IPS-20b (cell line): ENCODE measurements around the gene FKBP2.

Experiments used
- H3K27ac ChIP-seq: one replicate; pipeline ENCODE4 v1.5.1; 2013; ENCODE audit warnings: low read length
- H3K27me3 ChIP-seq: 2 replicates; pipeline ENCODE4 v1.6.1; 2013; ENCODE audit warnings: mild to moderate bottlenecking, low read length, inconsistent platforms; ENCODE audit not compliant: insufficient read depth
- H3K36me3 ChIP-seq: 2 replicates; pipeline ENCODE4 v1.6.1; 2013; ENCODE audit warnings: low read depth, mild to moderate bottlenecking, inconsistent platforms, low read length, moderate library complexity; ENCODE audit not compliant: insufficient read depth
- H3K4me1 ChIP-seq: 2 replicates; pipeline ENCODE4 v1.6.1; 2013; ENCODE audit warnings: mild to moderate bottlenecking, control low read depth, inconsistent platforms, low read length, moderate library complexity; ENCODE audit not compliant: insufficient read depth
- H3K4me3 ChIP-seq: 2 replicates; pipeline ENCODE4 v1.5.1; 2013; ENCODE audit warnings: mild to moderate bottlenecking, low read length, inconsistent platforms
- H3K9ac ChIP-seq: 2 replicates; pipeline ENCODE4 v1.6.1; 2013; ENCODE audit warnings: low read depth, mild to moderate bottlenecking, inconsistent platforms, low read length, moderate library complexity
- H3K9me3 ChIP-seq: 2 replicates; pipeline ENCODE4 v1.6.1; 2013; ENCODE audit warnings: mild to moderate bottlenecking, low read depth, low read length, inconsistent platforms; ENCODE audit not compliant: insufficient read depth

The FKBP2 gene

DNA sequence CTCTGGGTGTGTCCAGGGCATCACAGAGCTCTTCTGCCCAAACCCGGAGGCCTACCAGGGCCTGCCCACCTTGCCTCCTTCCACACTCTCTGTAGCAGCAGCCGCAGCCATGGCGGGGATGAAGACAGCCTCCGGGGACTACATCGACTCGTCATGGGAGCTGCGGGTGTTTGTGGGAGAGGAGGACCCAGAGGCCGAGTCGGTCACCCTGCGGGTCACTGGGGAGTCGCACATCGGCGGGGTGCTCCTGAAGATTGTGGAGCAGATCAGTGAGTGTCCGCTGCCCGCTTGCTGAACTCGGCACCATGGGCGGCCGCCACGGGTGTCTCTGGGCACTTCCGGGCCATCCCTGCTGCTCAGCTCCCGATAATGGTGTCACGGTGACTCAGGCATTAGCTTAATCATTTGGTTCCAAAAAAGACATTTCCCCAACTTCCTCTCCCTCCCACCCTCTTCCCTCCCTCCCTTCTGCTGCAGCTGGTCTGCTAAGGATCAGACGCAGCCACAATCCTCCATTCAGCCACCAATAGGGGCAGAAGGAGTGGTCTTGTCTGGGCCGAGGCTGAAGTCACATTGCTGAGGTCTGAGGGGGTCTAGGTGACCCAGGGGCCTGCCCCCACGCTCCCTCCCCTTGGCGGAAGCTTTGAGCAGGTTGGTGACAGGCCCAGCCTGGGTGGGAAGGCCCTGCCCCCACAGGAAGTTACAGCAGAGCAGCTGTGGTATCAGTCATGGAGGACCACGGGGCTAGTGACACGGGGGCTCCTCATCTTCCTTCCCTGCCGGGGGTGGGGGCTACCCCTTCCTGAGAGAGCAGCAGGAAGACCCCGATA, 33.4 kb upstream of the FKBP2 start:
- peaks cover 55% of the 10 kb centered on the region for H3K36me3 ChIP-seq
- H3K4me1 ChIP-seq = no peaks in the 10 kb centered on the region
- no peak overlapping the region for H3K27ac ChIP-seq
- no peak overlapping the region for H3K9ac ChIP-seq
- no peak overlapping the region for H3K4me3 ChIP-seq
- H3K9me3 ChIP-seq = no peaks in the 10 kb centered on the region
- no peaks in the 10 kb centered on the region for H3K27me3 ChIP-seq

DNA sequence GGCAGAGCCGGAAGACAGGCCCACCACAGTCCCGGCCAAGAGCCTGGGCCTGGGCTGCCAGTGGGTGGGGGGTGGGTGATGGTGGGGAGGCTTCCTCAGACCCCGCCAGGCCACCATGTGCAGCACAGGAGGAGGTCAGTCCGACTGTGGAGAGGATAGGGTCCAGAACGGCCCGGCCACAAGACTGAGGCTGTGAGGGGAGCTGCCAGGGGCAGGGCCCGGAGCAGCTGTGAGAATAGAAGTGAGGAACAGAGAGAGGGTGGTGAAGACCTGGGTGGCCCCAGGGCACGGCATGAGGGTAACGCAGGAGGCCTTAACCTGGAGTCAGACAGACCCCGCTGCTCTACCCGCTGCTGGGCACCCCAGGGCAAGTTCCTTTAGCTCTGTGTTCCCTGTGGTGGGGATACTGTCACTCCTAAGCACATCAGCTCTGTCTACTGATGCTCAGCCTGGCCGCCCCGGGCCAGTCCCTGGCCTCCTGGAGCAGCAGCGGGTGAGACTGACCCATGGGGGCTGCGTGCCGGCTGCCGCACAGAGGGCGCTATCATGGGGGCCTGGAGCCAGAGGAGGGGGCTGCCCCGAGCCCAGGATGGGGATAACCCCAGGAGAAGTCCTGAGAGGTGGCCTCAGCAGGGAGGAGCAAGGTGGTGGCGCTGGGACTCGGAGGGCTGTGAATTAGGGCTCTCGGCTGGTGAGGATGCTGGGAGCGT, 32.7 kb upstream of the FKBP2 start:
- Histone ChIP-seq H3K9ac (no peak overlapping the region), H3K27me3 (no peaks in the 10 kb centered on the region), H3K9me3 (no peaks in the 10 kb centered on the region), H3K27ac (no peak overlapping the region), H3K4me1 (no peaks in the 10 kb centered on the region), H3K36me3 (peaks cover 48% of the 10 kb centered on the region), H3K4me3 (no peak overlapping the region)

DNA sequence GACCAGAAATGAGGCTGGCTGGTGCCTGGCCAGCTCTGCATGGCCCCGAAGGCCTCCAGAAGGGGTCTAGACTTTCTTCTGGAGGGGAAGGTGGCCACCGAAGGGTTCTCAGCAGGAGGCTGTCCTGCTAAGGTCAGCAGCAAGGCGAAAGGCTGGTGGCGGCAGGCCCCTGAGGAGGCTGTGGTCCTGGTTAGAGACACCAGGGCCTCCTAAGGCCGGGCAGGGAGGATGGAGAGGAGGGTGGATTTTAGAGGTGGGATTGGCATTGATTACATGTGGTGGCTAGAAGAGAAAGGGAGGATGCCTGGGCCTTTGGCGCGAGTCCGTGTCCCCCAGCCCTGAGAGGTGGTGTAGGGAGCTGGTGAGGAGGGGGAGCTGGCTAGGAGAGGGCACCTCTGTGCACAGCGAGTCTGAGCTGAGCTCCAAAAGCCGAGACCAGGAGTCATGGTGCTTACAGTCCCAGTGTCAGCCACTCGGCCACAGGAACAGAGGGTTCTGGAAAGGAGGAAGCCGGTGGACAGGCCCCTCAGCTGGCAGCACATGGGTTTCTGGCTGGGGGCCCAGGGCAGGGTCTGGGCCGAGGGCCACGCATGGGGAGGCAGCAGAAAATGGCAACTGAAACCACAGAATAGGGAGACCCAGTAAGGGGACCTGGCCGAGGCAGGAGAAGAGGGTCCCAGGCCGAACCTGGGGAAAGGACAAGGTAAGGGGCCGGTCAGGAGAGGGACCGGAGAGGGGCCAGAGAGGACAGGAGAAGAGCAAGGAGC, 31.9 kb upstream of the FKBP2 start:
- Histone ChIP-seq H3K36me3 (peaks cover 40% of the 10 kb centered on the region), H3K9me3 (no peaks in the 10 kb centered on the region), H3K4me3 (no peak overlapping the region), H3K27me3 (no peaks in the 10 kb centered on the region), H3K9ac (no peak overlapping the region), H3K4me1 (no peaks in the 10 kb centered on the region), H3K27ac (no peak overlapping the region)

DNA sequence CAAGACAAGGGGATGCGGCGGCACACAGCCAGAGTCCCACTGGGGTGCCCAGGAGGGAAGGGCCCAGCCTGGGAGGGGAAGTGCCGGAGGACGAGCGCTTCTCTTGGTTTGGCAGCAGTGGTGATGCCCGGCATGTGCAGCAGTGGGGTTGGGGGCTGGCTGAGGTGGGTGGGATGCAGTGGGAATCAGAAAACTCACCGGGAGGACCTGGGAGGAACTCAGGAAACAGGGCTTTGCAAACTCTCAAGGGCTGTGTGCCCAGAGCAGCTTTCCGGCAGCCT, 31.4 kb upstream of the FKBP2 start:
- Histone ChIP-seq H3K9me3 (no peaks in the 10 kb centered on the region), H3K4me3 (no peak overlapping the region), H3K4me1 (no peaks in the 10 kb centered on the region)

DNA sequence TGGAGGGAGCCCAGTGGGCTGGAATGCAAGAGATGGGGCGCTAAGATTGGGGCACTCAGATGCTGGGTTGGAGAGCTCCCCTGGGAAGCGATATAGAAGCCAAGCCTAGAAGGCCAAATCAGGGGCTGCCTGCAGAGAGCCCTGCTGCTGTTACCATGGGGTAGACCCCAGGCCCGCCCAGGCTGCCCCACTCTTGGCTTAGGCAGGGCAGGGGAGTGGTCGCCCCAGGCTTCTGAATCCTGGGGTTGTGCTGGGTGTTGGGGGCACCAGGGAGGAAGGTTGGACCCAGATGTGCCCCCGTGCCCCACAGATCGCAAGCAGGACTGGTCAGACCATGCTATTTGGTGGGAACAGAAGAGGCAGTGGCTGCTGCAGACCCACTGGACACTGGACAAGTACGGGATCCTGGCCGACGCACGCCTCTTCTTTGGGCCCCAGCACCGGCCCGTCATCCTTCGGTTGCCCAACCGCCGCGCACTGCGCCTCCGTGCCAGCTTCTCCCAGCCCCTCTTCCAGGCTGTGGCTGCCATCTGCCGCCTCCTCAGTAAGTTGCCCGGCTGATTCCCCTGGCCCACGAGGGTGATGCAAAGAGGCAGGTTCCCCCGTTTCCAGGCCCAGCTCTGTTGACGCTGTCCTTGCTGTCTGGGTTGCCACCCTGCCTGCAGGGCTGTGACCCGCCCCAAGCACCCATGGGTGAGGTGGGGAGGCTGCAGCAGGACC, 30.4 kb upstream of the FKBP2 start:
- Histone ChIP-seq H3K9ac (no peak overlapping the region), H3K27me3 (no peaks in the 10 kb centered on the region), H3K4me1 (no peaks in the 10 kb centered on the region), H3K36me3 (peaks cover 27% of the 10 kb centered on the region), H3K9me3 (no peaks in the 10 kb centered on the region), H3K27ac (no peak overlapping the region), H3K4me3 (no peak overlapping the region)

More for the DNA sequence above, 31.4 kb upstream of the FKBP2 start:
- Histone ChIP-seq H3K9ac (no peak overlapping the region), H3K36me3 (peaks cover 35% of the 10 kb centered on the region), H3K27me3 (no peaks in the 10 kb centered on the region), H3K27ac (no peak overlapping the region)

DNA sequence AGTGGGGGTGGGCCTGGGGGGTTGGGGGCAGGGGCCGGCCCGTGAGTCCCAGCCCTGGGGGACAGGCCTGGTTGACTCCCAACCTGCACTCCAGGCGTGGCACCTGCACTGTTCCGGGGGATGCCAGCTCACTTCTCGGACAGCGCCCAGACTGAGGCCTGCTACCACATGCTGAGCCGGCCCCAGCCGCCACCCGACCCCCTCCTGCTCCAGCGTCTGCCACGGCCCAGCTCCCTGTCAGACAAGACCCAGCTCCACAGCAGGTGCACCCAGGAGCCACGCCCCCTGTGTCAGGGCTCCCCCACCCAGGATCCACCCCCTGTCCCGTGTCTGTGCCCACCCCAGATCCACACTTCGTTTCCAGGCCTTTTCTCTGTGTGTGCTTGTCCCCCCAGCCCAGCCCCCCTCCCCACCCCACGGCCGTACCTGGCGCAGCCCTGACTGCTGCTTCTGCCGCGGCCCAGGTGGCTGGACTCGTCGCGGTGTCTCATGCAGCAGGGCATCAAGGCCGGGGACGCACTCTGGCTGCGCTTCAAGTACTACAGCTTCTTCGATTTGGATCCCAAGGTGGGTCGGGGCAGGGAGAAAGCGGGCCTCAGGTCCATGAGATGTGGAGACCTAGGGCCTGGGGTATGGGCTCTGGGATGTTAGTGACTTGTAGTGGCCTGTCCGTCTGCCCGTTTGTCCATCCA, 29.6 kb upstream of the FKBP2 start:
- Histone ChIP-seq H3K4me3 (no peak overlapping the region), H3K4me1 (no peaks in the 10 kb centered on the region), H3K36me3 (peaks cover 18% of the 10 kb centered on the region), H3K9me3 (no peaks in the 10 kb centered on the region), H3K27me3 (no peaks in the 10 kb centered on the region), H3K27ac (no peak overlapping the region), H3K9ac (no peak overlapping the region)

DNA sequence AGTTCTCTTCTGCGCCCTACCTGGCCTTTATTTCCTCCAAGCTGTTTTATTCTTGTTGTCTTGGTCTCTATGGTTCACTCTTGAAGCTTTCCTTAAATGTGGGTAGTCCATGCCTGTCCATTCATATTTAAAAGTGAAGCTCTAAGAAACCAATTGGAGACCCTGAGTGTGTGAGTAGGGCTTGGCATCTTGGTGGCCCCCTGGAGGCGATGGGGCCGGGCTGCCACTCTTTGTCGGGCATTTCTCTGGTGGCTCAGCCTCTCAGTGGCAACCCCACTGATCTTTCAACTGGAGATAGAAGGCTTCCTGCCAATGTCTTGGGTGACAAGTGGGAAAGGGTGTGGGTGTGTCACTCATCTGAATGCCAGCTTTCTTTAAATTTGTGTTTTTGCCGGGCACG, 24.0 kb upstream of the FKBP2 start:
- Histone ChIP-seq H3K27ac (no peak overlapping the region), H3K9me3 (no peaks in the 10 kb centered on the region), H3K27me3 (no peaks in the 10 kb centered on the region), H3K36me3 (peaks cover 11% of the 10 kb centered on the region), H3K4me1 (no peaks in the 10 kb centered on the region), H3K4me3 (no peak overlapping the region), H3K9ac (no peak overlapping the region)

DNA sequence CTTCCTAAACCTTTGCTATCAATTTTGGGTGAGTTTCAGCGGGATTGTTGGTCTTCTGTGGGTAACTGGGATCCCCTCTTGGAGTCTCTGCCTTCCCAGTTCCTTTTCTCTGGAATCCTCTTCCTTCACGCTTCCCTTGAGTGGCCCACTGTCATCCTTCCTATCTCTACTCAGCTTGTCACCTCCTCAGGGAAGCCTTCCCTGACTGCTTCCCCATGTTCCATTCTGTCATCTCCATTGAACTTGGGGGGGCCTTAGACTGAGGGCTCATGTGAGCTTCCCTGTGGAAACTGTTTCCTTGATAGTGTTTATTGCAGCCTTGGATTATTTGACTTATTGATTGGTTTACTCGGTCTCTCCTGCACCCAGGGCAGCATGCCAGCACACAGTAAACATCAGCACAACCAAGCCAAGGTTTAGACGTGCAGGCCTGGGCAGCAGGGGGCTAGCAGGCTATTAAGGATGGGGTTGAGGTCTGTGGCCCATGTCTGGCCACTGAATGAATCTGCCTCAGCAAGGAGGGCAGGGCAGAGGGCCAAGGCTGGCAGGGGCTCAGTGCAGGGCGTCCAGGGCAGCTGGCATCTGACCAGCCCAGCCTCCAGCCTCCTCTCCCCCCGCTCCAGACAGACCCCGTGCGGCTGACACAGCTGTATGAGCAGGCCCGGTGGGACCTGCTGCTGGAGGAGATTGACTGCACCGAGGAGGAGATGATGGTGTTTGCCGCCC, 22.1 kb upstream of the FKBP2 start:
- no peaks in the 10 kb centered on the region for H3K27me3 ChIP-seq
- no peak overlapping the region for H3K9ac ChIP-seq
- H3K36me3 ChIP-seq = peaks cover 5% of the 10 kb centered on the region
- no peak overlapping the region for H3K4me3 ChIP-seq
- H3K4me1 ChIP-seq = no peaks in the 10 kb centered on the region
- no peak overlapping the region for H3K27ac ChIP-seq
- no peaks in the 10 kb centered on the region for H3K9me3 ChIP-seq

DNA sequence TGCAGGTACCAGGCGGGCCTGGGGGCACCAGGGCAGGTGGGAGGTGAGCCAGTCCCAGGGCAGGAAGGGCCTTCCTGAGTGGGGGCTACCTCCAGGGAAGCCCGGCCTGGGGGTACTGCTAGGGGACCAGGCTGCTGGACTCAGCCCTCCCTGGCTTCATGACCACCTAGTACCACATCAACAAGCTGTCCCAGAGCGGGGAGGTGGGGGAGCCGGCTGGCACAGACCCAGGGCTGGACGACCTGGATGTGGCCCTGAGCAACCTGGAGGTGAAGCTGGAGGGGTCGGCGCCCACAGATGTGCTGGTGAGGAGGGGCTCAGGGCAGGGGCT, 21.6 kb upstream of the FKBP2 start:
- H3K27ac ChIP-seq = no peak overlapping the region
- no peak overlapping the region for H3K4me3 ChIP-seq
- H3K27me3 ChIP-seq = no peaks in the 10 kb centered on the region
- H3K36me3 ChIP-seq = peaks cover 5% of the 10 kb centered on the region
- no peak overlapping the region for H3K9ac ChIP-seq
- H3K9me3 ChIP-seq = no peaks in the 10 kb centered on the region
- H3K4me1 ChIP-seq = no peaks in the 10 kb centered on the region

DNA sequence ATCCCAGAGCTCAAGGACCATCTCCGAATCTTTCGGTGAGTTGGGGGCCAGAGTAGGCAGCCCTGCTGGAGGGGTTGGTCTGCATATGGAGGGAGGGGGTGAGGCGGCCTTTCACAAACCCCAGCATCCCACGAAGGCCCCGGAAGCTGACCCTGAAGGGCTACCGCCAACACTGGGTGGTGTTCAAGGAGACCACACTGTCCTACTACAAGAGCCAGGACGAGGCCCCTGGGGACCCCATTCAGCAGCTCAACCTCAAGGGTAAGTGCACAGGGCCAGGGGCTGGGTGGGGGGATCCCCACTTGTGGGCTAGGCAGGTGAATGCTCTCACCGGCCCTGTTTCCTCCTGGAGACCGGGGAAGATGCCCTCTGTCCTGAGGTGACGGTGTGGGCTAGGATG, 21.1 kb upstream of the FKBP2 start:
- Histone ChIP-seq H3K9ac (no peak overlapping the region), H3K36me3 (peaks cover 5% of the 10 kb centered on the region), H3K4me3 (no peak overlapping the region), H3K27me3 (no peaks in the 10 kb centered on the region), H3K9me3 (no peaks in the 10 kb centered on the region), H3K27ac (no peak overlapping the region), H3K4me1 (no peaks in the 10 kb centered on the region)

DNA sequence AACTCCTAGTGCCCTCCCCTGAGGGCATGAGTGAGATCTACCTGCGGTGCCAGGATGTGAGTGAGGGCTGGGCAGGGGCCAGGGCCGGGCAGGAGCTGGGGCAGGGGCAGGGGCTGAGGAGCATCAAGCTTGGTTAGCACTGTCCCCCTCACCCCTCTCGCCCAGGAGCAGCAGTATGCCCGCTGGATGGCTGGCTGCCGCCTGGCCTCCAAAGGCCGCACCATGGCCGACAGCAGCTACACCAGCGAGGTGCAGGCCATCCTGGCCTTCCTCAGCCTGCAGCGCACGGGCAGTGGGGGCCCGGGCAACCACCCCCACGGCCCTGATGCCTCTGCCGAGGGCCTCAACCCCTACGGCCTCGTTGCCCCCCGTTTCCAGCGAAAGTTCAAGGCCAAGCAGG, 20.6 kb upstream of the FKBP2 start:
- no peaks in the 10 kb centered on the region for H3K4me1 ChIP-seq
- H3K27me3 ChIP-seq = no peaks in the 10 kb centered on the region
- H3K9me3 ChIP-seq = no peaks in the 10 kb centered on the region
- H3K4me3 ChIP-seq = no peak overlapping the region
- H3K36me3 ChIP-seq = peaks cover 5% of the 10 kb centered on the region
- H3K9ac ChIP-seq = no peak overlapping the region
- H3K27ac ChIP-seq = no peak overlapping the region
